Lower leg skin (tissue), 3 donors: ENCODE results near the gene OTUD5.
"Not testable (repeated sequence)": the region's sequence is repeated elsewhere in the genome, so short reads cannot be mapped to it uniquely, and the experiment has no call there.

Experiments used
- POLR2A ChIP-seq, 2 donors: fragments of 450-650 bp; IDR thresholded peaks; one replicate each; pipeline ENCODE4 v1.6.1; 2016 to 2017; ENCODE audit warnings: antibody characterized with exemption in 2 of 2, mild to moderate bottlenecking in 1 of 2, moderate library complexity in 1 of 2
- TF ChIP-seq, protein P1 (sequence below), 3 donors: fragments of 450-650 bp; IDR thresholded peaks; one replicate each; pipeline ENCODE4 v1.5.1; 2016; ENCODE audit warnings: antibody characterized with exemption in 3 of 3, mild to moderate bottlenecking in 3 of 3, moderate library complexity in 2 of 3

GRCh38 chrX:48886586-48886985, 70.8 kb downstream of the OTUD5 start:
- TF ChIP-seq, protein P1, sequence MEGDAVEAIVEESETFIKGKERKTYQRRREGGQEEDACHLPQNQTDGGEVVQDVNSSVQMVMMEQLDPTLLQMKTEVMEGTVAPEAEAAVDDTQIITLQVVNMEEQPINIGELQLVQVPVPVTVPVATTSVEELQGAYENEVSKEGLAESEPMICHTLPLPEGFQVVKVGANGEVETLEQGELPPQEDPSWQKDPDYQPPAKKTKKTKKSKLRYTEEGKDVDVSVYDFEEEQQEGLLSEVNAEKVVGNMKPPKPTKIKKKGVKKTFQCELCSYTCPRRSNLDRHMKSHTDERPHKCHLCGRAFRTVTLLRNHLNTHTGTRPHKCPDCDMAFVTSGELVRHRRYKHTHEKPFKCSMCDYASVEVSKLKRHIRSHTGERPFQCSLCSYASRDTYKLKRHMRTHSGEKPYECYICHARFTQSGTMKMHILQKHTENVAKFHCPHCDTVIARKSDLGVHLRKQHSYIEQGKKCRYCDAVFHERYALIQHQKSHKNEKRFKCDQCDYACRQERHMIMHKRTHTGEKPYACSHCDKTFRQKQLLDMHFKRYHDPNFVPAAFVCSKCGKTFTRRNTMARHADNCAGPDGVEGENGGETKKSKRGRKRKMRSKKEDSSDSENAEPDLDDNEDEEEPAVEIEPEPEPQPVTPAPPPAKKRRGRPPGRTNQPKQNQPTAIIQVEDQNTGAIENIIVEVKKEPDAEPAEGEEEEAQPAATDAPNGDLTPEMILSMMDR (IDR thresholded peaks at IDR 0.05): not testable (repeated sequence)
- TF ChIP-seq POLR2A (IDR thresholded peaks at IDR 0.05): not testable (repeated sequence)
